HUDEP-2 (cell line): Measurements from ENCODE around the gene KCNA1.

ENCODE experiments used
- DNase-seq, 76 experiments: peaks; one replicate each; lab custom pipeline; 2025; ENCODE audit not compliant: unreplicated experiment in 76 of 76; lab: John Stamatoyannopoulos, UW

KCNA1 gene

GRCh38 chr12:4958697-4959375, 49.1 kb downstream of the KCNA1 start:
- no peak for DNase-seq

GRCh38 chr12:4959381-4959780, 49.7 kb downstream of the KCNA1 start:
- DNase-seq = no peak

GRCh38 chr12:4960030-4960429, 50.3 kb downstream of the KCNA1 start:
- no peak for DNase-seq

DNA sequence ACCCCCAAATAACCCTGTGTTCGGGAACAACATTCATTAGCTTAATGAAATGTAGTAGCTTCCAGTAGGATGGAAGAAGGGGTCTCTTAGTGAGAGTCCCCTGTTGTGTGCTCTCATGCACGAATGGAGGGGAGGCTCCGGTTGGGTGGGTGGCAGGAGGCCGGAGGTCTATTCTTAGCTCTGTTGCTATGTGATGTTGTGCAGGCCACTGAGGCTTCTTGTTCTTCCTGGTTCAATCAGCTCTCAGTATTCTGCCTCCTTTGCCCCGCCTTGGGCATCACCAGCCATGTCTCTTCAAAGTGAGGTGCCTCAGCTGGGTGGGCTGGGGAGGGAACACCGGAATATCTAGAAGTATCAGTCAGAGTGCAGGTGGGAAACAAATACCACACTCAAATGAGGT, 50.8 kb downstream of the KCNA1 start:
- DNase-seq = no peak

DNA sequence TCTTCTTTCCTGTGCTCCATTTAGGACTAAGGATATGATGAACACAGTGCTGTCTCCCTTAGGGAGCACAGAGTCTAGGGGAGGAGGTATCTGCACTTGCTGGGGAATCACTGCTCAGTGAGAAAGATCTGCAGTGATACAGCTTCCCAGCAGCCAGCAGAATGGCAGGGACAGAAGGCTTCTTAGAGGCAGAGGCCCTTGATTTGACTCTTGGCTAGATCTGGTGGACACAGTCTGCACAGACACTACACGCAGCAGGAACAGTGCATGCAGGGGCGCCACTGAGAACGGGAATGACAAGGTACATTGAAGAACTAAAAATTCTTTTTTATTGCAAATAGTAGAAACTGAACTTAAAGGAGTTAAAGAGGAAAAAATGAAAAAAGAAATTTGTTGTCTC, 51.6 kb downstream of the KCNA1 start:
- no peak for DNase-seq

DNA sequence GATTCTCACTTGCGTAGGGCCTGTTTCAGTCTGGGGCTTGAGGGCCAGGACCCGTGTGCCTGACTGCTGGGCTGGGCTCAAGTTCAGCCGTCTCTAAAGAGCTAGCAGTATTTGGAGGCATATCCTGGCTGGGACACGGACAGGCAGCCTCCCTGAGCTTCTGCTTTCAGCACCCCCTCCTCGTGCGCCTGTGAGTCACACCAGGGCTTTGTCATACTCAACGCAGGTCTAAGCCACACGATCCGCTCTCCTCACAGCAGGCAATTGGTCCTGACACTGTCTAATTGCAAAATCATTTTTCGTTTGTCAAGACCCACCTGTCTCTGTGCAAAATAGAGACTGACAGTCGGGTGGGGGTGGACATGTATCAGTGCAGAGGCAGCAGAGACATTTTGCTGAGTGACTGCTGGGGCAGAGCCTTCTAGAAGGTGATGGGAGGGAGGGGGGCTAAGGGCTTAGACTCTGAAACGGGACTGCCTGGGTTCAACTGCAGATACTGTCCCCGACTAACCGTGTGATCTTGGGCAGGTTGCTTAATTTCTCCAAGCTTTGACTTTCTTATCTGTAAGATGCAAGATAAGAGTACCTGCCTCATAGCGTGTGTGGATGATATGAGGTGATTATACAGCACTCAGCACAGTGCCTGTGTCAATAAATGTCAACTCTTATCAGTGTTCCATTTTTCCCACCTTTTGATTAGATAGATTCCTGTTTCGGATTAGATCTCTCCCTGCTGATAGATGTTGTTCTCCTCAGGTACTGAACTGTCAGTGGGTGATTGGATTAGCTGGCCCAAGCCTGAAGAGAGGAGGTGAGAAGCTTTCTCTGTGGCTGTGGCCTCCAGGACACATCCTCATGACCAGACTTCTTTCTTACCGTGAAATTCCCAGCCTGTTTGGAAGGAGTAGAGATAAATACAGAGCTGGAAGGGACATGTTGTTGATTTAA, 53.1 kb downstream of the KCNA1 start:
- no peak for DNase-seq
